ENCODE data around the gene PRDM16.

PRDM16 gene

GRCh38 chr1:3077081-3077480 is 8.1 kb downstream of the PRDM16 start:
- no peak overlapping the region for H3K27ac ChIP-seq (ENCODE audit: low read length)
- H3K9ac ChIP-seq (ENCODE audit: low read length in 2 of 2), result no peak overlapping the region
- no peak overlapping the region for H3K4me3 ChIP-seq (ENCODE audit: low read length in 2 of 2)
- peaks cover 44 to 61% of the 10 kb centered on the region in 2 donors for H3K27me3 ChIP-seq (ENCODE audit: control insufficient read depth in 1 of 2, insufficient read depth in 2 of 2, low read length in 2 of 2)
- no peaks in the 10 kb centered on the region for H3K36me3 ChIP-seq (ENCODE audit: control insufficient read depth in 2 of 2, insufficient read depth in 2 of 2, low read length in 2 of 2)
- peaks cover 11% of the 10 kb centered on the region for H3K4me1 ChIP-seq (ENCODE audit: control insufficient read depth, insufficient read depth, low read length)
- no peaks in the 10 kb centered on the region for H3K9me3 ChIP-seq (ENCODE audit: control insufficient read depth in 2 of 2, low read length in 2 of 2)

- H3K4me3 ChIP-seq (ENCODE audit: low read length in 2 of 2), result no peak overlapping the region
- H3K27ac ChIP-seq (ENCODE audit: low read length), result no peak overlapping the region
- no peaks in the 10 kb centered on the region for H3K36me3 ChIP-seq (ENCODE audit: control insufficient read depth in 2 of 2, insufficient read depth in 2 of 2, low read length in 2 of 2)
- H3K9me3 ChIP-seq (ENCODE audit: control insufficient read depth in 2 of 2, low read length in 2 of 2), result no peaks in the 10 kb centered on the region
- H3K9ac ChIP-seq (ENCODE audit: low read length in 2 of 2), result no peak overlapping the region
- H3K4me1 ChIP-seq (ENCODE audit: control insufficient read depth, insufficient read depth, low read length), result peaks cover 11% of the 10 kb centered on the region
- peaks cover 39 to 57% of the 10 kb centered on the region in 2 donors for H3K27me3 ChIP-seq (ENCODE audit: control insufficient read depth in 1 of 2, insufficient read depth in 2 of 2, low read length in 2 of 2)
These were observed 8.6 kb downstream of the PRDM16 start for GRCh38 chr1:3077561-3077960.

DNA sequence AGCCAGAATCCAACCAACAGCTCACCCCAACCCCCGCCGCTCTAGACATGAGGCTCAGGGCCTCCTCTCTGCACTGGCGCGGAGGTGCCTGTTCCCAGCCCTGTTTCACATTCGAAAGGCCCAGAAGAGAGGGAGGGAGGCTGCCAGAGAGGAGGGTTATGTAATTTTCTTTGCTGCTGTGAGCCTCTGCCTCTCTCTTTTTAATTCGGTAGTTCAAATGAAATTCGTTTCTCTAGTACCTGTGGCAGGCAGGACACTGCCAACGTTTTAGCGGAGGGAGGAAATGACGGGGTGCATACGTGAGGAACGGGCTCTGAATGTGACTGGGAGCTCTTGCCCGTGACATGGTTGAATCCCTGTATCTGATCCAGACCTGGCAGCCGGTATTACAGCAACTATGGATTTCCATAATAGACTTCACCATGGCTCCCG is 9.4 kb downstream of the PRDM16 start:
- H3K9me3 ChIP-seq (ENCODE audit: control insufficient read depth in 2 of 2, low read length in 2 of 2), result no peaks in the 10 kb centered on the region
- H3K4me3 ChIP-seq (ENCODE audit: low read length in 2 of 2), result no peak overlapping the region
- H3K27me3 ChIP-seq (ENCODE audit: control insufficient read depth in 1 of 2, insufficient read depth in 2 of 2, low read length in 2 of 2), result peaks cover 34 to 48% of the 10 kb centered on the region in 2 donors
- H3K4me1 ChIP-seq (ENCODE audit: control insufficient read depth, insufficient read depth, low read length), result peaks cover 10% of the 10 kb centered on the region
- no peak overlapping the region for H3K27ac ChIP-seq (ENCODE audit: low read length)
- no peaks in the 10 kb centered on the region for H3K36me3 ChIP-seq (ENCODE audit: control insufficient read depth in 2 of 2, insufficient read depth in 2 of 2, low read length in 2 of 2)
- H3K9ac ChIP-seq (ENCODE audit: low read length in 2 of 2), result no peak overlapping the region

- no peak overlapping the region for H3K4me3 ChIP-seq (ENCODE audit: low read length in 2 of 2)
- H3K36me3 ChIP-seq (ENCODE audit: control insufficient read depth in 2 of 2, insufficient read depth in 2 of 2, low read length in 2 of 2), result no peaks in the 10 kb centered on the region
- H3K4me1 ChIP-seq (ENCODE audit: control insufficient read depth, insufficient read depth, low read length), result peaks cover 6% of the 10 kb centered on the region
- H3K27ac ChIP-seq (ENCODE audit: low read length), result no peak overlapping the region
- no peak overlapping the region for H3K9ac ChIP-seq (ENCODE audit: low read length in 2 of 2)
- H3K9me3 ChIP-seq (ENCODE audit: control insufficient read depth in 2 of 2, low read length in 2 of 2), result no peaks in the 10 kb centered on the region
- peaks cover 32 to 43% of the 10 kb centered on the region in 2 donors for H3K27me3 ChIP-seq (ENCODE audit: control insufficient read depth in 1 of 2, insufficient read depth in 2 of 2, low read length in 2 of 2)
These were observed 9.9 kb downstream of the PRDM16 start for GRCh38 chr1:3078871-3079270.

DNA sequence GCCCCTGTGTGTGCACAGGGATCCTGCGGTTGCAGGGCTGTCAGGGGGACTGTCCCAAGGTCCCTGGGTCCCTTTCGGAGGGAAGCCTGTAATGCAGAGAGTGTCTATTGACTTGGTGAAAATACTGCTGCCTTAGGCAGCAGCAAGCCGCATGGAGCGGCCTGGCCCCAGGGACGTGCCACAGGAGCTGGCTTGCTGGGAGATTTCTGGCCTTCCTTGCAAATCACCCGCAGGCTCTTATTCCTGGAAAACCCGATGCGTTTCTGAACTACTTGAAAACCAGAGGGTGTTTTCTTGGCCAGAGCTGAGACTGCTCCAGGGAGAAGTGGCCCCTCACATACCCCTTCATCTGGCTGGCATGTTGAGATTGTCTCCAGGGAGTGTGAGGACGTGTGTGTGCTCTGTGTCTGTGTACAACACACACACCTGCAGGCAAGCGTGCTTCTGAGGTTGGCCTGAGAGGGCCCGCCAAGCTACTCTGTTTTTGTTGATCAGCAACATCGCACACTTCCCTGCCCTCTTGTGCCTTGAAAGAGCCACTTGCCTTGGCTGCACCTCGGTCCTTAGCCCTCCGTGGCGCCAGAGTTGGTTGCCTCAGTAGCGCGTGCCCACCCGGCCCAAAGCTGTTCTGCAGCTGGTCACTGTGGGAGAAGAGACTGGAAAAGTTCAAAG is 10.5 kb downstream of the PRDM16 start:
- Histone ChIP-seq H3K27ac (ENCODE audit: low read length) (no peak overlapping the region), H3K9ac (ENCODE audit: low read length in 2 of 2) (no peak overlapping the region), H3K27me3 (ENCODE audit: control insufficient read depth in 1 of 2, insufficient read depth in 2 of 2, low read length in 2 of 2) (peaks cover 26 to 37% of the 10 kb centered on the region in 2 donors), H3K4me3 (ENCODE audit: low read length in 2 of 2) (no peak overlapping the region), H3K4me1 (ENCODE audit: control insufficient read depth, insufficient read depth, low read length) (peaks cover under 1% of the 10 kb centered on the region), H3K9me3 (ENCODE audit: control insufficient read depth in 2 of 2, low read length in 2 of 2) (no peaks in the 10 kb centered on the region), H3K36me3 (ENCODE audit: control insufficient read depth in 2 of 2, insufficient read depth in 2 of 2, low read length in 2 of 2) (no peaks in the 10 kb centered on the region)

- Histone ChIP-seq H3K36me3 (ENCODE audit: control insufficient read depth in 2 of 2, insufficient read depth in 2 of 2, low read length in 2 of 2) (no peaks in the 10 kb centered on the region), H3K27me3 (ENCODE audit: control insufficient read depth in 1 of 2, insufficient read depth in 2 of 2, low read length in 2 of 2) (peaks cover 22 to 30% of the 10 kb centered on the region in 2 donors), H3K9me3 (ENCODE audit: control insufficient read depth in 2 of 2, low read length in 2 of 2) (no peaks in the 10 kb centered on the region), H3K9ac (ENCODE audit: low read length in 2 of 2) (no peak overlapping the region), H3K27ac (ENCODE audit: low read length) (no peak overlapping the region), H3K4me1 (ENCODE audit: control insufficient read depth, insufficient read depth, low read length) (no peaks in the 10 kb centered on the region), H3K4me3 (ENCODE audit: low read length in 2 of 2) (no peak overlapping the region)
These were observed 11.3 kb downstream of the PRDM16 start for GRCh38 chr1:3080053-3080955.

- no peaks in the 10 kb centered on the region for H3K36me3 ChIP-seq (ENCODE audit: control insufficient read depth in 2 of 2, insufficient read depth in 2 of 2, low read length in 2 of 2)
- peaks cover 14 to 22% of the 10 kb centered on the region in 2 donors for H3K27me3 ChIP-seq (ENCODE audit: control insufficient read depth in 1 of 2, insufficient read depth in 2 of 2, low read length in 2 of 2)
- H3K4me1 ChIP-seq (ENCODE audit: control insufficient read depth, insufficient read depth, low read length), result no peaks in the 10 kb centered on the region
- H3K27ac ChIP-seq (ENCODE audit: low read length), result no peak overlapping the region
- H3K9me3 ChIP-seq (ENCODE audit: control insufficient read depth in 2 of 2, low read length in 2 of 2), result no peaks in the 10 kb centered on the region
- no peak overlapping the region for H3K9ac ChIP-seq (ENCODE audit: low read length in 2 of 2)
- H3K4me3 ChIP-seq (ENCODE audit: low read length in 2 of 2), result no peak overlapping the region
These were observed 12.2 kb downstream of the PRDM16 start for GRCh38 chr1:3081171-3081683.

- Histone ChIP-seq H3K36me3 (ENCODE audit: control insufficient read depth in 2 of 2, insufficient read depth in 2 of 2, low read length in 2 of 2) (no peaks in the 10 kb centered on the region), H3K9me3 (ENCODE audit: control insufficient read depth in 2 of 2, low read length in 2 of 2) (no peaks in the 10 kb centered on the region), H3K4me3 (ENCODE audit: low read length in 2 of 2) (no peak overlapping the region), H3K4me1 (ENCODE audit: control insufficient read depth, insufficient read depth, low read length) (no peaks in the 10 kb centered on the region), H3K27me3 (ENCODE audit: control insufficient read depth in 1 of 2, insufficient read depth in 2 of 2, low read length in 2 of 2) (peaks cover 12 to 14% of the 10 kb centered on the region in 2 donors), H3K27ac (ENCODE audit: low read length) (no peak overlapping the region), H3K9ac (ENCODE audit: low read length in 2 of 2) (no peak overlapping the region)
These were observed 13.0 kb downstream of the PRDM16 start for GRCh38 chr1:3082051-3082450.

- H3K36me3 ChIP-seq (ENCODE audit: control insufficient read depth in 2 of 2, insufficient read depth in 2 of 2, low read length in 2 of 2), result no peaks in the 10 kb centered on the region
- no peaks in the 10 kb centered on the region for H3K9me3 ChIP-seq (ENCODE audit: control insufficient read depth in 2 of 2, low read length in 2 of 2)
- H3K9ac ChIP-seq (ENCODE audit: low read length in 2 of 2), result no peak overlapping the region
- H3K27ac ChIP-seq (ENCODE audit: low read length), result no peak overlapping the region
- H3K4me1 ChIP-seq (ENCODE audit: control insufficient read depth, insufficient read depth, low read length), result no peaks in the 10 kb centered on the region
- H3K27me3 ChIP-seq (ENCODE audit: control insufficient read depth in 1 of 2, insufficient read depth in 2 of 2, low read length in 2 of 2), result peaks cover 7 to 11% of the 10 kb centered on the region in 2 donors
- no peak overlapping the region for H3K4me3 ChIP-seq (ENCODE audit: low read length in 2 of 2)
These were observed 13.8 kb downstream of the PRDM16 start for GRCh38 chr1:3082571-3083516.

DNA sequence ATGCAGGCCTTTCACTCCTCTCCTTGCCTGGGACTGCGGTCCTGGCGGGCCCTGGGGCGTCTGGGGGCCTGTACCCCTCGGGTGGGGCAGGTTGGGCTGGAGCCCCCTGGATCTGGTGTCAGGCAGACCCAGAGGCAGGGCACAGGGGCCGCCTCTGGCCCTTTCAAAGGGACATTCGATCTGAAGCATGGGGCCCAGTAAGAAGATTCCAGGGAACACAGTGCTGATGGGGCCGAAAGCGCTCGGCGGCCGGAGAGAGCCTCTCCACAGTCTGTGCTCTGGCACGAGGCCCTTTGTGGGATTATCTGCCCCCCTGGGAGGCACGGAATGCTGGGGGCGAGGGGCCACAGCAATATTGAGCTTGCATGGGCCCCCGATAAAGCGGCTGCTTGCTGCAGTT is 15.2 kb downstream of the PRDM16 start:
- no peaks in the 10 kb centered on the region for H3K4me1 ChIP-seq (ENCODE audit: control insufficient read depth, insufficient read depth, low read length)
- H3K27ac ChIP-seq (ENCODE audit: low read length), result no peak overlapping the region
- H3K9ac ChIP-seq (ENCODE audit: low read length in 2 of 2), result no peak overlapping the region

More for the DNA sequence above, 15.2 kb downstream of the PRDM16 start:
- H3K9me3 ChIP-seq (ENCODE audit: control insufficient read depth in 2 of 2, low read length in 2 of 2), result no peaks in the 10 kb centered on the region
- H3K27me3 ChIP-seq (ENCODE audit: control insufficient read depth in 1 of 2, insufficient read depth in 2 of 2, low read length in 2 of 2), result peaks cover 0 to 8% of the 10 kb centered on the region in 2 donors
- H3K36me3 ChIP-seq (ENCODE audit: control insufficient read depth in 2 of 2, insufficient read depth in 2 of 2, low read length in 2 of 2), result no peaks in the 10 kb centered on the region
- H3K4me3 ChIP-seq (ENCODE audit: low read length in 2 of 2), result no peak overlapping the region
